ENCODE measurements around the gene VDR. TPM values are rescaled to one million over a fixed set of nuclear protein-coding genes. Genes with fewer than 3 reads are reported as not detected.
A peak's percentile ranks its signal among the peaks of the same experiment; 100 is the strongest.

Gene VDR
- total RNA-seq, 4 donors from 2014 or later: 75.1 to 193 (median 156) TPM

- TF ChIP-seq, protein P1, sequence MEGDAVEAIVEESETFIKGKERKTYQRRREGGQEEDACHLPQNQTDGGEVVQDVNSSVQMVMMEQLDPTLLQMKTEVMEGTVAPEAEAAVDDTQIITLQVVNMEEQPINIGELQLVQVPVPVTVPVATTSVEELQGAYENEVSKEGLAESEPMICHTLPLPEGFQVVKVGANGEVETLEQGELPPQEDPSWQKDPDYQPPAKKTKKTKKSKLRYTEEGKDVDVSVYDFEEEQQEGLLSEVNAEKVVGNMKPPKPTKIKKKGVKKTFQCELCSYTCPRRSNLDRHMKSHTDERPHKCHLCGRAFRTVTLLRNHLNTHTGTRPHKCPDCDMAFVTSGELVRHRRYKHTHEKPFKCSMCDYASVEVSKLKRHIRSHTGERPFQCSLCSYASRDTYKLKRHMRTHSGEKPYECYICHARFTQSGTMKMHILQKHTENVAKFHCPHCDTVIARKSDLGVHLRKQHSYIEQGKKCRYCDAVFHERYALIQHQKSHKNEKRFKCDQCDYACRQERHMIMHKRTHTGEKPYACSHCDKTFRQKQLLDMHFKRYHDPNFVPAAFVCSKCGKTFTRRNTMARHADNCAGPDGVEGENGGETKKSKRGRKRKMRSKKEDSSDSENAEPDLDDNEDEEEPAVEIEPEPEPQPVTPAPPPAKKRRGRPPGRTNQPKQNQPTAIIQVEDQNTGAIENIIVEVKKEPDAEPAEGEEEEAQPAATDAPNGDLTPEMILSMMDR (IDR thresholded peaks at IDR 0.05): no peak
- no peak for TF ChIP-seq POLR2A (IDR thresholded peaks at IDR 0.05)
Measured at GRCh38 chr12:47828976-47829482, 75.8 kb downstream of the VDR start.

GRCh38 chr12:47828008-47828975, 76.5 kb downstream of the VDR start:
- TF ChIP-seq, protein P1 (IDR thresholded peaks at IDR 0.05): no peak
- TF ChIP-seq POLR2A (IDR thresholded peaks at IDR 0.05): no peak
- Histone ChIP-seq H3K9me3 (no peaks in the 10 kb centered on the region), H3K27ac (peak overlapping the region; percentile 29 to 77 (median 62)), H3K27me3 (no peaks in the 10 kb centered on the region), H3K4me3 (no peak overlapping the region), H3K4me1 (peaks cover 6 to 17% (median 10%) of the 10 kb centered on the region in 4 donors), H3K36me3 (no peaks in the 10 kb centered on the region)
- peak in 1 of 3 donors; percentile 34 for DNase-seq

More at GRCh38 chr12:47828976-47829482, 75.8 kb downstream of the VDR start:
- Histone ChIP-seq H3K4me3 (no peak overlapping the region), H3K4me1 (peaks cover 6 to 17% (median 12%) of the 10 kb centered on the region in 4 donors), H3K27me3 (no peaks in the 10 kb centered on the region), H3K9me3 (no peaks in the 10 kb centered on the region), H3K36me3 (no peaks in the 10 kb centered on the region), H3K27ac (peak overlapping the region; percentile 29 to 77 (median 62))
- peak in 1 of 3 donors; percentile 77 for DNase-seq

GRCh38 chr12:47825173-47825639, 79.6 kb downstream of the VDR start:
- TF ChIP-seq, protein P1 (IDR thresholded peaks at IDR 0.05): no peak
- no peak for TF ChIP-seq POLR2A (IDR thresholded peaks at IDR 0.05)
- peak in 1 of 3 donors; percentile 42 for DNase-seq
- no peaks in the 10 kb centered on the region for H3K27me3 ChIP-seq

DNA sequence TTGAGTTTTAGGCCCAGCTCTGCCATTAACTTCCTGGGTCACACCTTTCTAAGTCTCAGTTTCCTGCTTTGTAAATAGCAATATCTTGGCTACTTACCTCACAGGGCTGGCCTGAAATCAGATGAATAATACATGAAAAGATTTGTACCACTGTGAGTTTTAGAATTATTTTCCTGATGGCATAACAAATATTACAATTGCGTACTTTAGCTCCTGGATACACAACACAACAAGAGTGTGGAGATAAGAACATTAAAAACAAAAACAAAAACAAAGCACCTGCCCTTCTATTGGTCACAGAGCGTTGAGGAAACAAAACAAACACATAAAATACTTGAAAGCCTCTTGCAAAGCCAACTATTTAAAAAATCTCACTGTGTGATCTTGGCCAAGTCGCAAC, 80.2 kb downstream of the VDR start:
- Histone ChIP-seq H3K27me3 (no peaks in the 10 kb centered on the region), H3K27ac (peak overlapping the region; percentile 17 to 98 (median 62)), H3K4me3 (no peak overlapping the region), H3K36me3 (no peaks in the 10 kb centered on the region), H3K4me1 (peaks cover 0 to 45% (median 3%) of the 10 kb centered on the region in 4 donors), H3K9me3 (no peaks in the 10 kb centered on the region)
- DNase-seq: no peak
- TF ChIP-seq, protein P1 (IDR thresholded peaks at IDR 0.05): no peak
- no peak for TF ChIP-seq POLR2A (IDR thresholded peaks at IDR 0.05)

More at GRCh38 chr12:47825173-47825639, 79.6 kb downstream of the VDR start:
- no peaks in the 10 kb centered on the region for H3K36me3 ChIP-seq
- H3K4me1 ChIP-seq: peaks cover 0 to 44% (median 3%) of the 10 kb centered on the region in 4 donors
- H3K4me3 ChIP-seq: no peak overlapping the region
- peak overlapping the region in 3 of 4 donors; percentile 55 to 98 (median 68) for H3K27ac ChIP-seq
- no peaks in the 10 kb centered on the region for H3K9me3 ChIP-seq

DNA sequence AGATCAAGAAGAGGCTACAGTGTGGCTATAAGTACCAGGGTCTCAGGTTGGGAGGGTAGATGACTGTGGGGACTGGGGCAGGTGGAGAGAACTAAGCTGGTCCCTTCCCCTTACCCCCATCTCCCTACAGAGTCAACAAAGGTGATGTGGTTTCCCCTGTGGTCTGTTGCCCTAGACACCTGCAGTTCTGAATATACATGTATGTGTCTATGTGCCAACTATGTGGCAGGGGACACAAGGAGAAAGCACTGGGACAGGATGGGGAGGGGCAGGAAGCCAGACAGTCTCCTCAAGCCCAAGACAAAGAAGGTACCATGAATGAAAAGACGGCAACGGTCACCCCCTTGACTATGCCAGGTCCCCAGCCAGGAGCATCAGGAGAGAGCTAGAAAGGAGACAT, 80.6 kb downstream of the VDR start:
- TF ChIP-seq, protein P1 (IDR thresholded peaks at IDR 0.05): no peak
- TF ChIP-seq POLR2A (IDR thresholded peaks at IDR 0.05): no peak
- Histone ChIP-seq H3K9me3 (no peaks in the 10 kb centered on the region), H3K36me3 (no peaks in the 10 kb centered on the region), H3K27ac (peak overlapping the region; percentile 17 to 98 (median 58)), H3K4me1 (peaks cover 0 to 42% (median 2%) of the 10 kb centered on the region in 4 donors), H3K27me3 (no peaks in the 10 kb centered on the region), H3K4me3 (no peak overlapping the region)
- DNase-seq: peak; percentile 24 to 68 (median 63)
